ENCODE measurements around the gene DNAJC24. TPM values are rescaled to one million over a fixed set of nuclear protein-coding genes. Genes with fewer than 3 reads are reported as not detected.
"Not testable (repeated sequence)": the region's sequence is repeated elsewhere in the genome, so short reads cannot be mapped to it uniquely, and the experiment has no call there.

DNAJC24 gene, protein sequence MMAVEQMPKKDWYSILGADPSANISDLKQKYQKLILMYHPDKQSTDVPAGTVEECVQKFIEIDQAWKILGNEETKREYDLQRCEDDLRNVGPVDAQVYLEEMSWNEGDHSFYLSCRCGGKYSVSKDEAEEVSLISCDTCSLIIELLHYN
- 10 to 100 TPM; 15.4 to 22.1 (median 19.0) TPM for total RNA-seq

- intact Hi-C loops (cut with DNase I): no loop called here
- Histone ChIP-seq H3K9me3 (no peaks in the 10 kb centered on the region), H3K4me1 (peaks cover 0 to 4% of the 10 kb centered on the region in 2 donors), H3K4me3 (replicated peaks in 1 of 3) (peak within 1 kb of the TSS; percentile 63 to 93 (median 73)), H3K27me3 (no peaks in the 10 kb centered on the region), H3K27ac (peak within 1 kb of the TSS; percentile 27 to 58 (median 47)), H3K36me3 (no peaks in the 10 kb centered on the region)
- WGBS, 2 donors: 0 to 1% methylated on average over 30 to 35 of the region's 53 CpGs
- TF ChIP-seq, protein P1, sequence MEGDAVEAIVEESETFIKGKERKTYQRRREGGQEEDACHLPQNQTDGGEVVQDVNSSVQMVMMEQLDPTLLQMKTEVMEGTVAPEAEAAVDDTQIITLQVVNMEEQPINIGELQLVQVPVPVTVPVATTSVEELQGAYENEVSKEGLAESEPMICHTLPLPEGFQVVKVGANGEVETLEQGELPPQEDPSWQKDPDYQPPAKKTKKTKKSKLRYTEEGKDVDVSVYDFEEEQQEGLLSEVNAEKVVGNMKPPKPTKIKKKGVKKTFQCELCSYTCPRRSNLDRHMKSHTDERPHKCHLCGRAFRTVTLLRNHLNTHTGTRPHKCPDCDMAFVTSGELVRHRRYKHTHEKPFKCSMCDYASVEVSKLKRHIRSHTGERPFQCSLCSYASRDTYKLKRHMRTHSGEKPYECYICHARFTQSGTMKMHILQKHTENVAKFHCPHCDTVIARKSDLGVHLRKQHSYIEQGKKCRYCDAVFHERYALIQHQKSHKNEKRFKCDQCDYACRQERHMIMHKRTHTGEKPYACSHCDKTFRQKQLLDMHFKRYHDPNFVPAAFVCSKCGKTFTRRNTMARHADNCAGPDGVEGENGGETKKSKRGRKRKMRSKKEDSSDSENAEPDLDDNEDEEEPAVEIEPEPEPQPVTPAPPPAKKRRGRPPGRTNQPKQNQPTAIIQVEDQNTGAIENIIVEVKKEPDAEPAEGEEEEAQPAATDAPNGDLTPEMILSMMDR (IDR thresholded peaks at IDR 0.05): no peak
- TF ChIP-seq POLR2A (IDR thresholded peaks at IDR 0.05): peak in 1 of 2 donors; percentile 41
- peak; percentile 91 to 92 for DNase-seq
These were observed at the start of gene DNAJC24, which contains the start of gene DCDC1 for GRCh38 chr11:31369348-31370329. Gene DNAJC24, plus strand, starts transcription at chr11:31369860. Its CDS starts 889 bp downstream, at chr11:31370749. Gene DCDC1, minus strand, starts transcription at chr11:31369739. Its CDS starts 41,459 bp downstream, at chr11:31328280.

DNA sequence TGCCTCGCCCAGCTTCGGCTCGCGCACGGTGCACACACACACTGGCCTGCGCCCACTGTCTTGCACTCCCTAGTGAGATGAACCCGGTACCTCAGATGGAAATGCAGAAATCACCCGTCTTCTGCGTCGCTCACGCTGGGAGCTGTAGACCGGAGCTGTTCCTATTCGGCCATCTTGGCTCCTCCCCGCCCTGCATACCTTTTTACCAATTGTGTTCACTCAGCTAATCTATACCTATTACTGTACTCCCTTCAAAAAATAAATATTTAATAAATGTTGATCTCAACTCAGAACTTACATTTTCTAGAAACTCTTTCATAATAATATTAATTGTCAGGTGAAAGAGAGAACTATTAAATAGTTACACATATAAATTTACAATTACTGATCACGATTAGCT is 48.2 kb upstream of the DNAJC24 start:
- DNase-seq; H3K36me3 ChIP-seq; intact Hi-C loops (cut with DNase I); H3K4me3 ChIP-seq (replicated peaks in 1 of 3); H3K4me1 ChIP-seq; H3K27me3 ChIP-seq; H3K27ac ChIP-seq; H3K9me3 ChIP-seq: not testable (repeated sequence)
- WGBS, 2 donors: 96 to 97% methylated on average over 15 of the region's 15 CpGs

- Histone ChIP-seq H3K36me3 (no peaks in the 10 kb centered on the region), H3K27ac (no peak overlapping the region), H3K9me3 (no peaks in the 10 kb centered on the region), H3K27me3 (no peaks in the 10 kb centered on the region), H3K4me1 (no peaks in the 10 kb centered on the region), H3K4me3 (replicated peaks in 1 of 3) (no peak overlapping the region)
- WGBS, 2 donors: 91 to 93% methylated on average over 4 of the region's 4 CpGs
- TF ChIP-seq POLR2A (IDR thresholded peaks at IDR 0.05): no peak
- TF ChIP-seq, protein P1 (IDR thresholded peaks at IDR 0.05): no peak
- intact Hi-C loops (cut with DNase I): no loop called here
- DNase-seq: no peak
These were observed 46.5 kb upstream of the DNAJC24 start for GRCh38 chr11:31323145-31323544.

- no peak overlapping the region for H3K27ac ChIP-seq
These were observed 44.5 kb upstream of the DNAJC24 start for GRCh38 chr11:31325160-31325559.

DNA sequence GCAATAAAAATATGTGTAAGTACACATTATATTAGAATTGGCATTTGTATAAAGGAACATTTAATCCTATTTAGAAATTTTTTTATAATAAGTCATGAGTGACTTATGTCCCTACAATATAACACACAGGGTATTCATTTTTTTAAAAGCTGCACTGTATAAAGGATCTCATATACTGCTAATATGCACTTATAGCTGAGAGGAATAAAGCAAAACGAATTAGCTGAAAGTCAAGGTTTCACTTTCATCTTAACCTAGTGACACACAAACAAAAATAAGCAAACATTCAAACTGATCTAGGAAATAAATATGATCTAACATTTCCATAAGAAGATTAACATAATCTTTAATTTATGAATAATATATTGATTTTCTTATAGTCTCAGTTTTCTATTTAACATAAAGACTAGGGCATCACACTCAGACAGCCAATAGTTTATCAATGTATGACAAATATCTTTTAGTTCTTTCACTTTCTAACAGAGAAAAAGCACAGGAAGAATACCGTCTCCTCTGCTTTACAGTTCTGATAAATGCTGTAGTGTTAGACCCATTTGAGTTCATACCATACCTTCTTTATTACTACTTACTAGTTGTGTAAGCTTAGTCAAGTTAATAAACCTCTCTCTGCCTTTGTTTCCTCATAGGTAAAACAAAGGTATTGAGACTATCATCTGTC is 43.1 kb upstream of the DNAJC24 start:
- Histone ChIP-seq H3K4me3 (replicated peaks in 1 of 3) (no peak overlapping the region), H3K36me3 (no peaks in the 10 kb centered on the region), H3K4me1 (no peaks in the 10 kb centered on the region), H3K9me3 (no peaks in the 10 kb centered on the region), H3K27ac (no peak overlapping the region), H3K27me3 (no peaks in the 10 kb centered on the region)
- intact Hi-C loops (cut with DNase I): no loop called here
- DNase-seq: no peak
- WGBS, 2 donors: 81 to 86% methylated on average over 2 of the region's 2 CpGs
- TF ChIP-seq, protein P1 (IDR thresholded peaks at IDR 0.05): no peak
- TF ChIP-seq POLR2A (IDR thresholded peaks at IDR 0.05): no peak

More at GRCh38 chr11:31325160-31325559, 44.5 kb upstream of the DNAJC24 start:
- Histone ChIP-seq H3K36me3 (no peaks in the 10 kb centered on the region), H3K9me3 (no peaks in the 10 kb centered on the region), H3K4me3 (replicated peaks in 1 of 3) (no peak overlapping the region), H3K27me3 (no peaks in the 10 kb centered on the region), H3K4me1 (no peaks in the 10 kb centered on the region)
- intact Hi-C loops (cut with DNase I): no loop called here
- no peak for TF ChIP-seq POLR2A (IDR thresholded peaks at IDR 0.05)
- TF ChIP-seq, protein P1 (IDR thresholded peaks at IDR 0.05): no peak
- DNase-seq: no peak
